HepG2 (cell line): ENCODE results near the gene CHD2. TPM values are rescaled to one million over a fixed set of nuclear protein-coding genes. Genes with fewer than 3 reads are reported as not detected.

Source experiments
- ATAC-seq: fragments of 200-7000 bp; cut with Tn5 transposase; 3 replicates; pipeline ENCODE4 v1.9.1; 2020; ENCODE audit warnings: mild to moderate bottlenecking, moderate library complexity
- BruUV-seq: library from RNA; stranded (reverse); fragments of 400-500 nt; replicated peaks from 2 replicates; lab custom pipeline; 2021; lab: Mats Ljungman, UMichigan
- CTCF ChIA-PET: fragments of 300-600 bp; formaldehyde crosslinking; extraction: SDS; loops from one replicate; lab custom pipeline; 2021; ENCODE audit warnings: low total read pairs, inconsistent platforms, low intra/inter-chr PET ratio; lab: Yijun Ruan, JAX
- POLR2A ChIA-PET: fragments of 350-600 bp; sonication (Branson Sonifier 250); formaldehyde crosslinking; loops from one replicate; lab custom pipeline; 2020; ENCODE audit warnings: antibody characterized with exemption, inconsistent platforms; lab: Yijun Ruan, JAX
- DNase-seq: peaks from one replicate; pipeline ENCODE4 v3.0.0-alpha.2; 2015; ENCODE audit warnings: low spot score
- FAIRE-seq: peaks from 3 replicates; lab custom pipeline; 2011; peaks lifted over from hg19 to GRCh38; lab: Jason Lieb, UNC
- H2AFZ ChIP-seq: one replicate; pipeline ENCODE4 v1.6.1; 2011; ENCODE audit warnings: low read length, inconsistent platforms
- H3K27ac ChIP-seq: fragments of 300-600 bp; 3 replicates; pipeline ENCODE4 v1.8.0; 2011; ENCODE audit warnings: mixed run types, mild to moderate bottlenecking, mixed read lengths, low read length, inconsistent platforms; ENCODE audit not compliant: insufficient read depth; ENCODE audit errors: extremely low read length
- H3K27me3 ChIP-seq, 2 experiments: fragments of 200-600 bp in 1 of 2; 2 replicates in 1 of 2; 3 replicates in 1 of 2; pipeline versions ENCODE4 v1.6.0 to v1.8.0; 2011; ENCODE audit warnings: low read length in 2 of 2, mild to moderate bottlenecking in 2 of 2, moderate library complexity in 2 of 2, inconsistent platforms in 1 of 2; ENCODE audit not compliant: insufficient read depth in 2 of 2, control insufficient read depth in 1 of 2
- H3K36me3 ChIP-seq, 2 experiments: fragments of 200-600 bp in 1 of 2; replicated peaks in 1 of 2; 2 replicates in 1 of 2; 3 replicates in 1 of 2; pipeline versions ENCODE4 v1.5.1 to v1.8.0; 2011; ENCODE audit warnings: low read length in 2 of 2, inconsistent platforms in 1 of 2; ENCODE audit not compliant: insufficient read depth in 2 of 2, control insufficient read depth in 1 of 2
- H3K4me1 ChIP-seq: 2 replicates; pipeline ENCODE4 v1.5.1; 2012; ENCODE audit warnings: low read length, inconsistent platforms; ENCODE audit not compliant: insufficient read depth
- H3K4me2 ChIP-seq: 2 replicates; pipeline ENCODE4 v1.6.0; 2011; ENCODE audit warnings: low read depth, low read length, inconsistent platforms
- H3K4me3 ChIP-seq, 3 experiments: fragments of 200-600 bp in 1 of 3; sonication (generic), shearing (Covaris generic) in 1 of 3; replicated peaks in 1 of 3; 2 replicates each; pipeline ENCODE4 v1.5.1; 2011 to 2016; ENCODE audit warnings: low read length in 3 of 3, inconsistent platforms in 2 of 3, low read depth in 2 of 3, mild to moderate bottlenecking in 2 of 3, control low read depth in 1 of 3, mixed read lengths in 1 of 3; ENCODE audit not compliant: insufficient read depth in 1 of 3
- H3K79me2 ChIP-seq: one replicate; pipeline ENCODE4 v1.6.1; 2011; ENCODE audit warnings: low read length, inconsistent platforms; ENCODE audit not compliant: insufficient read depth
- H3K9ac ChIP-seq: 2 replicates; pipeline ENCODE4 v1.6.0; 2011; ENCODE audit warnings: mild to moderate bottlenecking, low read depth, low read length, inconsistent platforms; ENCODE audit not compliant: insufficient read depth
- H3K9me3 ChIP-seq: 2 replicates; pipeline ENCODE4 v1.5.1; 2012; ENCODE audit warnings: mild to moderate bottlenecking, low read length
- H4K20me1 ChIP-seq: 2 replicates; pipeline ENCODE4 v1.6.0; 2011; ENCODE audit warnings: inconsistent platforms, mild to moderate bottlenecking, low read length, moderate library complexity; ENCODE audit not compliant: insufficient read depth
- FIP1L1 ChIP-seq: fragments of 200-400 bp; formaldehyde crosslinking; IDR thresholded peaks from 2 replicates; pipeline ENCODE4 v1.6.1; 2018; ENCODE audit warnings: low read depth, mild to moderate bottlenecking, low read length, moderate library complexity, borderline replicate concordance; ENCODE audit not compliant: insufficient read depth
- GABPA ChIP-seq, 2 experiments: IDR thresholded peaks; 2 replicates each; pipeline ENCODE4 v1.6.1; 2011 to 2016; ENCODE audit warnings: low read depth in 2 of 2, low read length in 1 of 2, missing biosample characterization in 1 of 2, missing genetic modification characterization in 1 of 2
- HNF1B ChIP-seq: sonication (generic); formaldehyde crosslinking; IDR thresholded peaks from 2 replicates; pipeline ENCODE4 v1.5.1; 2020; ENCODE audit warnings: mild to moderate bottlenecking, moderate library complexity, missing genetic modification reagents
- HNF4A ChIP-seq: sonication (generic); formaldehyde crosslinking; IDR thresholded peaks from 2 replicates; pipeline ENCODE4 v1.4.0; 2020; ENCODE audit warnings: missing genetic modification reagents
- KAT2B ChIP-seq: fragments of 150-350 bp; IDR thresholded peaks from 2 replicates; pipeline ENCODE4 v1.6.1; 2014; ENCODE audit warnings: low read depth, low read length, borderline replicate concordance
- MTF2 ChIP-seq: sonication (generic); formaldehyde crosslinking; IDR thresholded peaks from 2 replicates; pipeline ENCODE4 v1.5.0; 2020; ENCODE audit warnings: missing genetic modification reagents, borderline replicate concordance
- SMARCE1 ChIP-seq: fragments of 450-650 bp; IDR thresholded peaks from 2 replicates; pipeline ENCODE4 v1.6.1; 2017; ENCODE audit warnings: borderline replicate concordance
- TGIF2 ChIP-seq: IDR thresholded peaks from 2 replicates; pipeline ENCODE4 v1.6.1; 2016; ENCODE audit warnings: control low read depth, missing compliant biosample characterization
- ZFAT ChIP-seq: sonication (generic); formaldehyde crosslinking; conservative IDR thresholded peaks from 2 replicates; pipeline ENCODE4 v1.8.1; 2023; ENCODE audit warnings: missing genetic modification reagents, inconsistent platforms
- ZNF124 ChIP-seq: sonication (generic); formaldehyde crosslinking; IDR thresholded peaks from 2 replicates; pipeline ENCODE4 v1.4.0; 2020; ENCODE audit warnings: missing genetic modification reagents
- ZNF460 ChIP-seq: sonication (generic); formaldehyde crosslinking; IDR thresholded peaks from 2 replicates; pipeline ENCODE4 v1.5.1; 2020; ENCODE audit warnings: missing genetic modification reagents, mild to moderate bottlenecking, borderline replicate concordance
- ZNF572 ChIP-seq: sonication (generic); formaldehyde crosslinking; IDR thresholded peaks from 2 replicates; pipeline ENCODE4 v1.5.1; 2020; ENCODE audit warnings: mild to moderate bottlenecking, missing genetic modification reagents
- WGBS: methylation state at CpG from one replicate; pipeline ENCODE4 v1.1.6; 2017; ENCODE audit warnings: low lambda C conversion rate; 5-methylcytosine and 5-hydroxymethylcytosine counted together
- in situ Hi-C: cut with HindIII; loops from 2 replicates; pipeline ENCODE4 v1.10.0; 2017; ENCODE audit warnings: low pct_unique_long_range_greater_than_20kb; ENCODE audit not compliant: extremely low pct_ligation_motif_present
- intact Hi-C: fragments of 100-400 bp; cut with micrococcal nuclease; formaldehyde crosslinking; loops from one replicate; pipeline ENCODE4 v1.10.0; 2022; ENCODE audit not compliant: unreplicated experiment
- polyA plus RNA-seq, 8 experiments: library from polyadenylated mRNA; depleted of rRNA in 3 of 8; stranded (reverse) in 7 of 8; unstranded in 1 of 8; fragments of >200 nt; fragmentation: Illumina TruSeq in 4 of 8; extraction: Trizol in 4 of 8; gene quantifications; 2 replicates each; pipeline versions ENCODE4 v1.2.1 to v1.2.3, GENCODE V29; 2011 to 2016; ENCODE audit warnings: low read depth in 4 of 8, missing spikeins in 1 of 8, mixed read lengths in 1 of 8; ENCODE audit not compliant: insufficient read depth in 1 of 8
- total RNA-seq, 5 experiments: library from RNA; depleted of rRNA; stranded (reverse); fragments of >200 nt; fragmentation: Illumina TruSeq; extraction: Trizol; gene quantifications; 2 replicates each; pipeline ENCODE4 v1.2.3, GENCODE V29; 2016; ENCODE audit warnings: low read depth in 1 of 5
- TF ChIP-seq, protein P1 (sequence below): sonication (generic); formaldehyde crosslinking; IDR thresholded peaks from 2 replicates; pipeline ENCODE4 v1.5.0; 2020; ENCODE audit warnings: mild to moderate bottlenecking, low read depth, missing genetic modification reagents, borderline replicate concordance

Gene CHD2
- total and polyA plus RNA-seq, 2 of the 13 experiments (the other 11 are each of a cell fraction or from before 2014, with no cell fraction given), result 54.0 to 54.1 TPM

GRCh38 chr15:92941668-92942067, 41.5 kb downstream of the CHD2 start:
- Histone ChIP-seq H3K4me1 (no peaks in the 10 kb centered on the region), H3K27ac (no peak overlapping the region), H3K9ac (no peak overlapping the region), H3K4me3 (no peak overlapping the region), H3K36me3 (peaks cover 30 to 91% of the 10 kb centered on the region in 2 experiments), H2AFZ (no peak overlapping the region), H3K9me3 (no peaks in the 10 kb centered on the region), H3K79me2 (peaks cover 7% of the 10 kb centered on the region), H4K20me1 (no peaks in the 10 kb centered on the region), H3K27me3 (no peaks in the 10 kb centered on the region), H3K4me2 (no peak overlapping the region)
- DNase-seq (no peak), FAIRE-seq (no peak), ATAC-seq (no peak)
- intact Hi-C loops, result loop anchor here (10.0 kb wide), 1 partner anchor 53 kb away; no protein-coding TSS in a partner anchor
- ChIA-PET CTCF (no interaction called here), POLR2A (no interaction called here)
- TF ChIP-seq MTF2 (CRISPR knock-in tag) (no peak), HNF1B (no peak), ZNF460 (no peak), TGIF2 (CRISPR knock-in tag) (no peak), GABPA (IDR thresholded peaks at IDR 0.05; ENCODE audit: low read depth, low read length) (no peak), GABPA (CRISPR knock-in tag; IDR thresholded peaks at IDR 0.05; ENCODE audit: low read depth) (no peak), SMARCE1 (no peak), KAT2B (no peak), HNF4A (no peak), FIP1L1 (no peak), ZFAT (CRISPR knock-in tag) (no peak), ZNF124 (CRISPR knock-in tag) (no peak), ZNF572 (CRISPR knock-in tag) (no peak)
- TF ChIP-seq, protein P1, sequence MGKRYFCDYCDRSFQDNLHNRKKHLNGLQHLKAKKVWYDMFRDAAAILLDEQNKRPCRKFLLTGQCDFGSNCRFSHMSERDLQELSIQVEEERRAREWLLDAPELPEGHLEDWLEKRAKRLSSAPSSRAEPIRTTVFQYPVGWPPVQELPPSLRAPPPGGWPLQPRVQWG (CRISPR knock-in tag), result no peak
- WGBS, result 100% methylated on average over 1 of the region's 1 CpG
- BruUV-seq, result no TSS peak
- in situ Hi-C loops, result no loop called here
